ENCODE results near the gene CNDP1. TPM values are rescaled to one million over a fixed set of nuclear protein-coding genes. Genes with fewer than 3 reads are reported as not detected.

CNDP1 gene
- total RNA-seq, 4 donors from 2014 or later, result 0.15 TPM; not detected in 3

- ATAC-seq, result peak; percentile 43
- peaks cover 0 to 18% (median 0%) of the 10 kb centered on the region in 3 donors for H3K9me3 ChIP-seq
- H3K27ac ChIP-seq, result peak overlapping the region in 3 of 4 donors; percentile 60 to 73 (median 67)
- 21% methylated on average over 2 of the region's 8 CpGs; no CpG with 5 or more reads in 1 of the 2 donors for WGBS, 2 donors (ENCODE audit: low coverage in 1 of 2)
- H3K27me3 ChIP-seq, result peaks cover 21% of the 10 kb centered on the region
- H3K4me1 ChIP-seq, result peaks cover 0 to 7% (median 0%) of the 10 kb centered on the region in 3 donors
- H3K4me3 ChIP-seq, result no peak overlapping the region
- no peak for TF ChIP-seq POLR2AphosphoS5 (IDR thresholded peaks at IDR 0.05)
- no peak for TF ChIP-seq EP300 (IDR thresholded peaks at IDR 0.05)
- TF ChIP-seq POLR2A (IDR thresholded peaks at IDR 0.05), result no peak
- TF ChIP-seq CTCF (IDR thresholded peaks at IDR 0.05), result no peak
- H3K36me3 ChIP-seq, result no peaks in the 10 kb centered on the region
These were observed 10.6 kb downstream of the CNDP1 start for GRCh38 chr18:74544898-74545297.

GRCh38 chr18:74546007-74546406 lies 11.7 kb downstream of the CNDP1 start:
- WGBS, 2 donors (ENCODE audit: low coverage in 1 of 2), result 92 to 93% methylated on average over 2 to 7 of the region's 11 CpGs
- Histone ChIP-seq H3K4me3 (no peak overlapping the region), H3K4me1 (peaks cover 0 to 7% (median 0%) of the 10 kb centered on the region in 3 donors), H3K27ac (peak overlapping the region in 3 of 4 donors; percentile 60 to 73 (median 67)), H3K36me3 (no peaks in the 10 kb centered on the region), H3K27me3 (peaks cover 12% of the 10 kb centered on the region), H3K9me3 (peaks cover 0 to 21% (median 0%) of the 10 kb centered on the region in 3 donors)
- ATAC-seq, result no peak
- TF ChIP-seq POLR2A (IDR thresholded peaks at IDR 0.05) (no peak), EP300 (IDR thresholded peaks at IDR 0.05) (no peak), POLR2AphosphoS5 (IDR thresholded peaks at IDR 0.05) (no peak), CTCF (IDR thresholded peaks at IDR 0.05) (no peak)

- ATAC-seq, result peak; percentile 63
- peaks cover 3% of the 10 kb centered on the region for H3K27me3 ChIP-seq
- H3K4me3 ChIP-seq, result no peak overlapping the region
- no peaks in the 10 kb centered on the region for H3K36me3 ChIP-seq
- H3K27ac ChIP-seq, result peak overlapping the region in 3 of 4 donors; percentile 60 to 73 (median 67)
- 10 to 37% methylated on average over 2 to 4 of the region's 9 CpGs for WGBS, 2 donors (ENCODE audit: low coverage in 1 of 2)
- H3K4me1 ChIP-seq, result peaks cover 0 to 7% (median 0%) of the 10 kb centered on the region in 3 donors
- peaks cover 0 to 21% (median 0%) of the 10 kb centered on the region in 3 donors for H3K9me3 ChIP-seq
- no peak for TF ChIP-seq POLR2A (IDR thresholded peaks at IDR 0.05)
- no peak for TF ChIP-seq POLR2AphosphoS5 (IDR thresholded peaks at IDR 0.05)
These were observed 12.6 kb downstream of the CNDP1 start for GRCh38 chr18:74546751-74547530.

- H3K27ac ChIP-seq, result peak overlapping the region in 3 of 4 donors; percentile 24 to 66 (median 60)
- no peaks in the 10 kb centered on the region for H3K36me3 ChIP-seq
- ATAC-seq, result no peak
- H3K4me1 ChIP-seq, result peaks cover 0 to 7% (median 0%) of the 10 kb centered on the region in 3 donors
- peaks cover 0 to 21% (median 0%) of the 10 kb centered on the region in 3 donors for H3K9me3 ChIP-seq
- no peaks in the 10 kb centered on the region for H3K27me3 ChIP-seq
- WGBS, 2 donors (ENCODE audit: low coverage in 1 of 2), result 98% methylated on average over 7 of the region's 7 CpGs; no CpG with 5 or more reads in 1 of the 2 donors
- no peak overlapping the region for H3K4me3 ChIP-seq
- TF ChIP-seq POLR2A (IDR thresholded peaks at IDR 0.05) (no peak), POLR2AphosphoS5 (IDR thresholded peaks at IDR 0.05) (no peak), EP300 (IDR thresholded peaks at IDR 0.05) (no peak), CTCF (IDR thresholded peaks at IDR 0.05) (no peak)
These were observed 13.6 kb downstream of the CNDP1 start for GRCh38 chr18:74547860-74548259.

DNA sequence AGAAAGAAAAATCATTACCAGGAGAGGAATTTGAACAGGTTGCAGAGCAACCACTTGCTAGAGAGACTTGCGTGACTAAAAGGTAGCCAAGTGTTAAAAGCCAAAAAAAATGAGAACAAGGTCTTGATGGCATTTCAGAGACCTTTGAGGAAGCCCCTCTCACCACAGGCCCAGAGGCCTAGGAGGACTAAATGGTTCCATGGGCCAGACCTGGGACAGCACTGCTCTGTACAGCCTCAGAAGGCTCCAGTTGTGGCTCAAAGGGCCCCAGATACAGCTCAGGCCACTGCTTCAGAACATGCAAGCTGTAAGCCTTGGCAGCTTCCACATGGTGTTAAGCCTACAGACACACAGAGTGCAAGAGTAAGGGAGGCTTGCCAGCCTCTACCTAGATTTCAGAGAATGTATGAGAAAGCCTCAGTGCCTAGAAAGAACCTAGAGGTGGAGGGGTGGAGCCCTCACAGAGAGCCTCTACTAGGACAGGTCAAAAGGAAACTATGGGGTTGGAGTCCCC lies 15.3 kb downstream of the CNDP1 start:
- Histone ChIP-seq H3K4me1 (peaks cover 0 to 7% (median 0%) of the 10 kb centered on the region in 3 donors), H3K4me3 (no peak overlapping the region), H3K27ac (no peak overlapping the region), H3K36me3 (no peaks in the 10 kb centered on the region), H3K27me3 (peaks cover under 1% of the 10 kb centered on the region), H3K9me3 (peaks cover 0 to 21% (median 0%) of the 10 kb centered on the region in 3 donors)
- WGBS, 2 donors (ENCODE audit: low coverage in 1 of 2), result 90 to 100% methylated on average over 1 of the region's 1 CpG
- TF ChIP-seq CTCF (IDR thresholded peaks at IDR 0.05) (no peak), EP300 (IDR thresholded peaks at IDR 0.05) (no peak), POLR2A (IDR thresholded peaks at IDR 0.05) (no peak), POLR2AphosphoS5 (IDR thresholded peaks at IDR 0.05) (no peak)
- ATAC-seq, result no peak
